ENCODE measurements around the gene WDFY4.

- TF ChIP-seq CTCF (conservative IDR thresholded peaks at IDR 0.05 in 1 of 2, IDR thresholded peaks at IDR 0.05 in 1 of 2; ENCODE audit: low read depth in 1 of 2, low read length in 2 of 2) (no peak), EZH2 (IDR thresholded peaks at IDR 0.05; ENCODE audit: low read length, missing control alignments) (no peak)
These were observed 255.2 kb downstream of the WDFY4 start, which contains the start of gene LRRC18 for GRCh38 chr10:48939790-48940325.
